Pons (tissue), 1 donor: ENCODE data around the gene TLE2.
"Not testable (repeated sequence)": the region's sequence is repeated elsewhere in the genome, so short reads cannot be mapped to it uniquely, and the experiment has no call there.

Experiments
- DNase-seq: peaks from one replicate; pipeline ENCODE4 v3.0.0-alpha.2; 2016; ENCODE audit warnings: low spot score

The TLE2 gene

GRCh38 chr19:3055741-3056416, 26.8 kb upstream of the TLE2 start:
- no peak for DNase-seq

GRCh38 chr19:3054972-3055740, 26.1 kb upstream of the TLE2 start:
- DNase-seq, result no peak

GRCh38 chr19:3054265-3054971, 25.3 kb upstream of the TLE2 start:
- DNase-seq, result no peak

DNA sequence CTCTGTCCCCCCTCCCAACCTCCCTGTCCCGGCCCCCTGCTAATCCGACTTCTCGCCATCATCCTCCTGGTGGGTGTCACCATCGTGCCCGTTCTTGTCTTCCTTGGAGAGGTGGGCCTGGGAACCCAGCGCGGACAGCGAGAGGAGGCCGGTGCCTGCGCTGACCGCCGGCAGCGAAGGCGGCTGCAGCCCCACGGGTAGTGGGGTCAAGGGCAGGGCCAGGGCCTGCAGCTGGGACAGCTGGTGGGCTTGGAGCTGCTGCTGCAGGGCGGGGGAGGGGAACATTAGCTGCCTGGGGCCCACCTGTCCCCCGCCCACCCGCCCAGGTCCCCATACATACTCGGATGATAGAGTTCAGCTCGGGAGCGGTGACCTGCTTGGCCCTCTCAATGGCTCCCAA, 24.7 kb upstream of the TLE2 start:
- DNase-seq, result no peak

- no peak for DNase-seq
These were observed 24.1 kb upstream of the TLE2 start for GRCh38 chr19:3053218-3053621.

DNA sequence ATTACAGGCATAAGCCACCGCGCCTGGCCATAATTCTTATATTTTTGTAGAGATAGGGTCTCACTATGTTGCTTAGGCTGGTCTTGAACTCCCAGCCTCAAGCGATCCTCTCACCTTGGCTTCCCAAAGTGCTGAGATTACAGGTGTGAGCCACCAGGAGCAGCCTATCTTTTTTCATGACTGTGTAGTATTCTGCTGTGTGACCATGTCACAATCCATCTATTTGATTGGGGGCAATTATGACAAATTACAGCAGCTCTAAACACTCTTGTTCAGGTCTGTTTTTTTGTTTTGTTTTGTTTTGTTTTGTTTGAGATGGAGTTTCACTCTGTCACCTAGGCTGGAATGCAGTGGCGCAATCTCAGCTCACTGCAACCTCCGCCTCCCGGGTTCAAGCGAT, 20.9 kb upstream of the TLE2 start:
- not testable (repeated sequence) for DNase-seq

- no peak for DNase-seq
These were observed 20.0 kb upstream of the TLE2 start for GRCh38 chr19:3049089-3049488.

GRCh38 chr19:3048190-3048533, 19.1 kb upstream of the TLE2 start:
- no peak for DNase-seq

- no peak for DNase-seq
These were observed 18.6 kb upstream of the TLE2 start for GRCh38 chr19:3047496-3048189.

DNA sequence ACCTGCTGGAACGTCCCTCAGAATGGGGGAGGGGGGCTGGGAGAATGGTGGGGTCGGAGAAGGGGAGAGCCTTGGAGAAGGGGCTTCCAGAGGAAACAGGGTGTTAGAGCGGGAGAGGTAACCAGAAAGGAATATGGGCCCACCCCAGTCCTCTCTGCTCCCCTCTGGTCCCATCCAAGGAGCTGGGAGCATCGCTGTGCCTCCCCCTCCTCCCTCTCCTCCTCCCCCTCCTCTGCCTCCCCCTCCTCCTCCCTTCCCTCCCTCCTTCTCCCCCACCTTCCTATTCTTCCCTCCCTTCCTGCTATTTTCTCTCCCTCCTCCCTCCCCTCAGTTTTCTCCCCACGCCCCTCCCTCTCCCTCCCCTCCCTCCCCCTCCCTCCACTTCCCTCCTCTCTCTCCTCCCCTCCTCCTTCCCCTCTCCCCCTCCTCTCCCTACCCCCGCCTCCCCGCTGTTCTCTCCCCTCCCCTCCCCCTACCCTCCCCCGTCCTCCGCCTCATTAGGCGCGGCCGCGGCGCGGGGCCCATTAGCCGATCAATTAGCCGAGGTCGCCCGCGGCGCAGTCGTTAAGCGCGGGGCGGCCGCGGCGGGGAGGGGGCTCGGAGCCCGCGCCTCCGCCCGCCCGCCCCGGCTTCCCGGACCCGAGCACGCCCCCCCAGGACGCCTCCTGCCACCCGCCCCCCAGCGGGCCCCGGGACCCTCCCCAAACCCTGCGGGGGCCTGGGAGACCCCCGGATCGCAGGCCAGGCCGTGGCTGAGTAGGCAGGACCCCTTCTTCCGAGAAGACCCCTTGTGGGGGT, 17.8 kb upstream of the TLE2 start:
- no peak for DNase-seq

- no peak for DNase-seq
These were observed 17.0 kb upstream of the TLE2 start for GRCh38 chr19:3045885-3046697.

DNA sequence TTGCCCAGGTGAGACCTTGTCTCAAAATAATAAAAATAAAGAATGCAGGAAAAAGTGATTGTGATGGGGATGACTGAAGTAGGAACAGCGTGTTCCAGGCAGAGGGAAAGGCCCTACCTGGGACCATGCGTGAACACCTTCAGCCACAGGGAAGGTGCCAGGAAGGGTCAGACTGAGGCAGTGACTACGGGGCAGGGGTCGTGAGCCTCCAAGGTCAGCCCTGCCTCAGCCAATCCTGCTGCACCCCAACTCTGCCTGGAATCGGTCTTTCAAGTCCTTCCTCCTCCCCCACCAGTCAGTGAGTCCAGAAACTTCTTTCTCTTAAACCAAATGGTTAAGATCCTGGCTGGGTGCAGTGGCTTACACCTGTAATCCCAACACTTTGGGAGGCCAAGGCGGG, 16.1 kb upstream of the TLE2 start:
- no peak for DNase-seq

DNA sequence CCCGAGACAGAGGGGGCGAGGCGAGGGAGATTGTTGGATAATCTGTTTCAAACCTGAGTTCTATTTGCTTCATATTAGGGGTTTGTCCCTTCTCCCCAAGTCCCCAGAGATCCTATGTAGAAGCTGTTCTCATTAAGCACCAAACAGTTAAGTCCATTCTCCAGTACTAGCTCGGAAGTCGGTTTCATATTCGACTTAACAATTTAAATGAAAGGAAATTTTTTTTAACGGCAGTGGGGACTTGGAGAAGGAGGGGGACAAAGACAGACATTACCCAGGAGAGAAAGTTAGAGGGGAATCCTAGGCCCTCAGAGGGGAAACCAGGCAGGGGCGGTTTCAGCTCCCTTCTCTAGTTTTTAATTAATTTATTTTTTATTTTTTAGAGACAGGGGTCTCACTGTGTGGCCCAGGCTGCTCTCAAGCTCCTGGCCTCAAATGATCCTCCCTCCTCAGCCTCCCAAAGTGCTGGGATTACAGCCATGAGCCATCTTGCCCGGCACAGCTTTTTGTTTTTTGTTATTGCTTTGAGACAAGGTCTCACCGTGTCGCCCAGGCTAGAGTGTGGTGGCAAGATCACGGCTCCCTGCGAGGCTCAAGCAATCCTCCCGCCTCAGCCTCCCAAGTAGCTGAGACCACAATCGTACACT, 13.7 kb upstream of the TLE2 start:
- no peak for DNase-seq

DNA sequence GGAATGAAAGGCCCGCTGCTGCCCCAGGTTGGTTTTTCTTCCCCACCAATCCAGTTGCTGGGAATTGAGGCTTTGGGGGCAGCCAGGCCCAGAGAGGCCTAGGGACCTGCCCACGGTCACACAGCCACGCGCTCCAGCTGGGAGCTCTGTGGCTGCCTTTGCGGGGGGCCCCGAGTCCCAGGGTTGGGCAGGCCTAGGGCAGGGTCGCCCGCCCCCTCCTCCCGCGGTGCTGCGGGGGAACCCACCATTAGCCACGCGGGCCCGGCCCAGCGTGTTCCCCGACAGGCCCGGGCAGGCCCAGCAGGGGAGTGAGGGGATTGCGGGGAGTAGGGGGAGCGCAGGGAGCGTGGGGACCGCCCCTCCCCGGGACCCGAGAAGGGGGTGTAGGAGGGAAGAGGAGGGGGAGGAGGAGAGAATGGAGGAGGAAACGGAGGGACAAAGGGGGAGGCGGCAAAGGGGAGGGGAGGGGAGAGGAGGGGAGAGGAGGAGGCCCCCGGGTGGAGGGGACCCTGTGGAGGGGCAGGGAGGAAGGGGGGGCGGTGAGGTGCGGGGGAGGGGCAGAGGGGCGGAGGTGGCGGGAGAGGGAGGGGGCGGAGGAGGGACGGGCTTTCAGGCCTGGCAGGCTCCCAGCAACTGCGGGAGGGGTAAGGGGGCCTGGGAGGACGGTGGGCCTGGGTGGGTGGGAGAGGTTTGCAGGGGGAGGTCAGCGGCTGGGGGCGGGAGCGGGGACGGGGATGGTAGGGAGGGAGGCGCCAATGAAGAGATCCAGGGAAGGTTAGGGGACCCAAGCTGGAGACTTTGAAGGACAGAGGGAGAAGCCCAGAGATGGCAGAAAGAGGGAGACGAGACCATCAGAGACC, 12.9 kb upstream of the TLE2 start:
- no peak for DNase-seq

DNA sequence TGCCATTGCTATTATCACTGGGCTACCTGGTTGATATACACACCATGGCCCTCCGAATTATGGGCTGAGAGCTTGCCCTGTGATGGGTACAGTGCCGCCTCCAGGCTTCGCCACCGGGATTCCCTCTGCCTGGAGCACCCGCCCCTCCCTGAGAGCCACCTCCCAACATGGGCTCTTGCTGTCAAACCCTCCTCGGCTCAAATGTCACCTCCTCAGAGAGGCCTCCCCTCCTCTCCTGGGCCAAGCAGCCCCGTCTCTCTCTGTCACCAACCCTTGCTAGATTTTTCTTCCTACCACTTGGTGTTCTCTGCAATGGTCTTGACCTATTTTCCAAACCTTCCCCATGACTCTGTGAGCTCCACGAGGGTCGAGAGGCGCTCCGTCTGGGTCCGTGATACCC, 12.2 kb upstream of the TLE2 start:
- no peak for DNase-seq

DNA sequence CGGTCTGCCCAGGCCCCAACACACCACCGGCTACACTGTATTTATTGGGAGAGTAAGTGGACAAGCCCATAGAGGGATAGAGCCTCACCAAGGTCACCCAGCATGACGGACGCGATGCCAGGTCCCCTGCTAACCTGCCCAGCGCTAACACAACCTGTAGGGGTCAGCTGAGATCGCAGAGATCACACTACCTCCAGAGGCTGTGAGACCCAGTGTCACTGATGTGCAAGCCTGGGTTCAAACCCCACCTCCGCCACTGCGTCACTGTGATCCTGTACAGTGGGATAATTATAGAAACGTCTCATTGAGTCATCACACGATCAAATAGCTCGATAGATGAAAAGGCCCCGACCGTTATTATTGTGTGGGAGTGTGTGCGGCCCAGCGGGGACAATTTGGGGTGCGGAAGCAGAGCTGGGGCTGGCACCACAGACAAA, 10.6 kb upstream of the TLE2 start:
- no peak for DNase-seq

GRCh38 chr19:3039125-3039524, 10.0 kb upstream of the TLE2 start:
- DNase-seq, result no peak

GRCh38 chr19:3038214-3038613, 9.1 kb upstream of the TLE2 start:
- DNase-seq, result no peak

DNA sequence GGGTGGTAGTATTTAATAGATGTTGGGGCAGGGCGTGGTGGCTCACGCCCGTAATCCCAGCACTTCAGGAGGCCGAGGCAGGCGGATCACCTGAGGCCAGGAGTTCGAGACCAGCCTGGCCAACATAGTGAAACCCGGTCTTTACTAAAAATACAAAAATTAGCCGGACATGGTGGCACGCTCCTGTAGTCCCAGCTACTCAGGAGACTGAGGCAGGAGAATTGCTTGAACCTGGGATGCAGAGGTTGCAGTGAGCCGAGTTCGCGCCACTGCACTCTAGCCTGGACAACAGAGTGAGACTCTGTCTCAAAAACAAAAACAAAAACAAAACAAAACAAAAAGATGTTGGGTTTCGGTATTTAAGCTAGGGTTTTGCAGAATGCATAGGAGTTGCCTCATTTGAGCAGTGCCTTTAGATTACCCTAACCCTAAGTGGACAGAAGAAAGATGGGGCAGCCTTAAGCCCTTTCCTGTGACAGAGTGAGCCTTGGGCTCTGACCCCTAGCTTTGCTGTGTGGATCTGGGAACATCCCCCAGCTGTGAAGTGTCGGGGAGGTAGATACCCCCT, 8.0 kb upstream of the TLE2 start:
- DNase-seq, result not testable (repeated sequence)
